Measurements from ENCODE around the gene DENND2D. TPM values are rescaled to one million over a fixed set of nuclear protein-coding genes. Genes with fewer than 3 reads are reported as not detected.

The DENND2D gene
- total RNA-seq, 1 experiment from 2014 or later = 0.67 TPM

GRCh38 chr1:111204201-111204982 is 3.9 kb upstream of the DENND2D start:
- DNase-seq (ENCODE audit: extremely low read depth, low read depth) = no peak

GRCh38 chr1:111203681-111204200 is 3.3 kb upstream of the DENND2D start:
- no peak for DNase-seq (ENCODE audit: extremely low read depth, low read depth)

GRCh38 chr1:111202707-111203623 is 2.5 kb upstream of the DENND2D start:
- DNase-seq (ENCODE audit: extremely low read depth, low read depth) = no peak

GRCh38 chr1:111202366-111202706 is 1.9 kb upstream of the DENND2D start:
- DNase-seq (ENCODE audit: extremely low read depth, low read depth) = no peak

- no peak for DNase-seq (ENCODE audit: extremely low read depth, low read depth)
These were observed 1.0 kb upstream of the DENND2D start for GRCh38 chr1:111201275-111202090.

- no peak for DNase-seq (ENCODE audit: extremely low read depth, low read depth)
These were observed 336 bp upstream of the DENND2D start for GRCh38 chr1:111200802-111201161.

- DNase-seq (ENCODE audit: extremely low read depth, low read depth) = no peak
These were observed 1.1 kb downstream of the DENND2D start for GRCh38 chr1:111199329-111199728.

GRCh38 chr1:111198836-111199235 is 1.6 kb downstream of the DENND2D start:
- DNase-seq (ENCODE audit: extremely low read depth, low read depth) = no peak

- no peak for DNase-seq (ENCODE audit: extremely low read depth, low read depth)
These were observed 2.7 kb downstream of the DENND2D start for GRCh38 chr1:111197598-111198284.

- DNase-seq (ENCODE audit: extremely low read depth, low read depth) = no peak
These were observed 4.2 kb downstream of the DENND2D start for GRCh38 chr1:111196213-111196612.

- DNase-seq (ENCODE audit: extremely low read depth, low read depth) = no peak
These were observed 5.3 kb downstream of the DENND2D start for GRCh38 chr1:111195002-111195684.

GRCh38 chr1:111193712-111194480 is 6.5 kb downstream of the DENND2D start:
- no peak for DNase-seq (ENCODE audit: extremely low read depth, low read depth)

- no peak for DNase-seq (ENCODE audit: extremely low read depth, low read depth)
These were observed 7.6 kb downstream of the DENND2D start for GRCh38 chr1:111192658-111193519.

GRCh38 chr1:111192074-111192473 is 8.4 kb downstream of the DENND2D start:
- DNase-seq (ENCODE audit: extremely low read depth, low read depth) = no peak

GRCh38 chr1:111191496-111191895 is 8.9 kb downstream of the DENND2D start:
- no peak for DNase-seq (ENCODE audit: extremely low read depth, low read depth)

- DNase-seq (ENCODE audit: extremely low read depth, low read depth) = no peak
These were observed 9.5 kb downstream of the DENND2D start for GRCh38 chr1:111190931-111191451.

GRCh38 chr1:111184663-111185062 is 15.8 kb downstream of the DENND2D start:
- no peak for DNase-seq (ENCODE audit: extremely low read depth, low read depth)
